Frontal cortex (tissue), 4 donors: Measurements from ENCODE around the gene TYROBP. TPM values are rescaled to one million over a fixed set of nuclear protein-coding genes. Genes with fewer than 3 reads are reported as not detected.
"Not testable (repeated sequence)": the region's sequence is repeated elsewhere in the genome, so short reads cannot be mapped to it uniquely, and the experiment has no call there.

Experiments
- DNase-seq, 2 donors: peaks; one replicate each; pipeline ENCODE4 v3.0.0; 2012; ENCODE audit warnings: low spot score in 2 of 2
- FAIRE-seq: peaks from 2 replicates; lab custom pipeline; 2012; peaks lifted over from hg19 to GRCh38; lab: Jason Lieb, UNC
- total RNA-seq: library from RNA; depleted of rRNA; stranded (reverse); fragments of >200 nt; gene quantifications from one replicate; pipeline ENCODE4 v1.2.3, GENCODE V29; 2014
- donor health status: control.
- donor health status: control.
- donor health status: control.

TYROBP gene
- total RNA-seq, 1 donor from 2014 or later, result 2.9 TPM

- peak; percentile 86 to 89 for DNase-seq
- FAIRE-seq, result no peak
These were observed 28.0 kb upstream of the TYROBP start, which contains the start of gene LRFN3 for GRCh38 chr19:35935911-35936737. Gene LRFN3, plus strand, starts transcription at chr19:35936374. Its CDS starts 3,052 bp downstream, at chr19:35939426.

- no peak for DNase-seq
- no peak for FAIRE-seq
These were observed 24.3 kb upstream of the TYROBP start for GRCh38 chr19:35932291-35932936.

GRCh38 chr19:35931874-35932202 is 23.7 kb upstream of the TYROBP start:
- FAIRE-seq (no peak), DNase-seq (no peak)

GRCh38 chr19:35931161-35931873 is 23.2 kb upstream of the TYROBP start:
- DNase-seq (peak; percentile 98), FAIRE-seq (peak; percentile 90)

- no peak for FAIRE-seq
- DNase-seq, result no peak
These were observed 21.8 kb upstream of the TYROBP start for GRCh38 chr19:35929876-35930275.

- DNase-seq (no peak), FAIRE-seq (no peak)
These were observed 20.4 kb upstream of the TYROBP start for GRCh38 chr19:35928507-35928906.

GRCh38 chr19:35925501-35925900 is 17.4 kb upstream of the TYROBP start:
- FAIRE-seq, result no peak

GRCh38 chr19:35921012-35921411 is 12.9 kb upstream of the TYROBP start:
- FAIRE-seq (no peak), DNase-seq (no peak)

More at GRCh38 chr19:35925501-35925900, 17.4 kb upstream of the TYROBP start:
- DNase-seq, result no peak

GRCh38 chr19:35919306-35919705 is 11.2 kb upstream of the TYROBP start:
- DNase-seq (no peak), FAIRE-seq (no peak)

GRCh38 chr19:35915443-35915842 is 7.3 kb upstream of the TYROBP start:
- DNase-seq (no peak), FAIRE-seq (no peak)

GRCh38 chr19:35913589-35913988 is 5.5 kb upstream of the TYROBP start:
- DNase-seq (no peak), FAIRE-seq (no peak)

GRCh38 chr19:35911790-35912189 is 3.7 kb upstream of the TYROBP start:
- no peak for DNase-seq
- FAIRE-seq, result no peak

- FAIRE-seq (no peak), DNase-seq (no peak)
These were observed 3.1 kb upstream of the TYROBP start for GRCh38 chr19:35911173-35911572.

GRCh38 chr19:35910355-35910754 is 2.3 kb upstream of the TYROBP start:
- FAIRE-seq, DNase-seq: not testable (repeated sequence)

GRCh38 chr19:35909684-35910035 is 1.6 kb upstream of the TYROBP start:
- no peak for FAIRE-seq

GRCh38 chr19:35908973-35909683 is 1.0 kb upstream of the TYROBP start:
- DNase-seq (no peak), FAIRE-seq (no peak)

More at GRCh38 chr19:35909684-35910035, 1.6 kb upstream of the TYROBP start:
- no peak for DNase-seq

- FAIRE-seq (no peak), DNase-seq (no peak)
These were observed 734 bp downstream of the TYROBP start for GRCh38 chr19:35907377-35907745.

- FAIRE-seq (no peak), DNase-seq (no peak)
These were observed 2.8 kb downstream of the TYROBP start for GRCh38 chr19:35905178-35905727.

- no peak for FAIRE-seq
These were observed 3.6 kb downstream of the TYROBP start for GRCh38 chr19:35904311-35905068.

More at GRCh38 chr19:35904311-35905068, 3.6 kb downstream of the TYROBP start:
- no peak for DNase-seq
